SK-N-SH treated with all-trans-retinoic acid at 6 μM for 48 hours (cell line): Measurements from ENCODE around the gene ZBTB7A.

Experiments used
- ATAC-seq: fragments of 200-7000 bp; cut with Tn5 transposase; 3 replicates; pipeline ENCODE4 v1.9.1; 2020; ENCODE audit warnings: mild to moderate bottlenecking, moderate library complexity
- ARNTL ChIP-seq: fragments of 450-650 bp; formaldehyde crosslinking; IDR thresholded peaks from 2 replicates; pipeline ENCODE4 v1.5.0; 2020; ENCODE audit warnings: low read depth, mild to moderate bottlenecking, moderate library complexity, borderline replicate concordance
- BACH2 ChIP-seq: fragments of 250-450 bp; sonication (Bioruptor Pico); IDR thresholded peaks from 2 replicates; pipeline ENCODE4 v1.9.0; 2021; ENCODE audit warnings: mild to moderate bottlenecking, borderline replicate concordance
- CREB5 ChIP-seq: fragments of 250-450 bp; sonication (Bioruptor Pico); IDR thresholded peaks from 2 replicates; pipeline ENCODE4 v1.5.1; 2020; ENCODE audit warnings: low read depth, mild to moderate bottlenecking, moderate library complexity
- CSDC2 ChIP-seq: fragments of 250-450 bp; sonication (Bioruptor Pico); IDR thresholded peaks from 2 replicates; pipeline ENCODE4 v1.5.0; 2020; ENCODE audit warnings: mild to moderate bottlenecking, moderate library complexity
- CSRNP3 ChIP-seq: fragments of 250-450 bp; sonication (Bioruptor Pico); IDR thresholded peaks from 2 replicates; pipeline ENCODE4 v1.5.1; 2021; ENCODE audit warnings: mild to moderate bottlenecking, moderate library complexity
- ESRRG ChIP-seq: fragments of 250-450 bp; sonication (Bioruptor Pico); IDR thresholded peaks from 2 replicates; pipeline ENCODE4 v1.6.1; 2021; ENCODE audit warnings: mild to moderate bottlenecking
- GLIS3 ChIP-seq: fragments of 250-450 bp; sonication (Bioruptor Pico); IDR thresholded peaks from 2 replicates; pipeline ENCODE4 v1.5.0; 2020; ENCODE audit warnings: mild to moderate bottlenecking, moderate library complexity
- ISL1 ChIP-seq: fragments of 250-450 bp; sonication (Bioruptor Pico); IDR thresholded peaks from 2 replicates; pipeline ENCODE4 v2.1.2; 2022; ENCODE audit warnings: mild to moderate bottlenecking, moderate library complexity
- OSR1 ChIP-seq: fragments of 250-450 bp; sonication (Bioruptor Pico); IDR thresholded peaks from 2 replicates; pipeline ENCODE4 v1.8.0; 2022; ENCODE audit warnings: moderate library complexity, mild to moderate bottlenecking, inconsistent platforms
- PATZ1 ChIP-seq: fragments of 250-450 bp; sonication (Bioruptor Pico); IDR thresholded peaks from 2 replicates; pipeline ENCODE4 v1.8.0; 2020; ENCODE audit warnings: mild to moderate bottlenecking, moderate library complexity, borderline replicate concordance
- PPARA ChIP-seq: fragments of 250-450 bp; sonication (Bioruptor Pico); IDR thresholded peaks from 2 replicates; pipeline ENCODE4 v1.5.0; 2020; ENCODE audit warnings: mild to moderate bottlenecking, borderline replicate concordance
- SNAI2 ChIP-seq: fragments of 250-450 bp; sonication (Bioruptor Pico); IDR thresholded peaks from 2 replicates; pipeline ENCODE4 v1.5.0; 2020; ENCODE audit warnings: mild to moderate bottlenecking, moderate library complexity
- TCF4 ChIP-seq: fragments of 250-450 bp; sonication (Bioruptor Pico); IDR thresholded peaks from 2 replicates; pipeline ENCODE4 v1.8.0; 2021; ENCODE audit warnings: mild to moderate bottlenecking, moderate library complexity, borderline replicate concordance
- TOX ChIP-seq: fragments of 250-450 bp; sonication (Bioruptor Pico); IDR thresholded peaks from 2 replicates; pipeline ENCODE4 v1.8.0; 2021; ENCODE audit warnings: mild to moderate bottlenecking, moderate library complexity, borderline replicate concordance
- TSHZ2 ChIP-seq: fragments of 250-450 bp; sonication (Bioruptor Pico); IDR thresholded peaks from 2 replicates; pipeline ENCODE4 v1.5.0; 2020; ENCODE audit warnings: mild to moderate bottlenecking, moderate library complexity
- ZC3H10 ChIP-seq: fragments of 250-450 bp; sonication (Bioruptor Pico); IDR thresholded peaks from 2 replicates; pipeline ENCODE4 v1.5.1; 2021; ENCODE audit warnings: mild to moderate bottlenecking, moderate library complexity
- ZFP3 ChIP-seq: fragments of 250-450 bp; sonication (Bioruptor Pico); IDR thresholded peaks from 2 replicates; pipeline ENCODE4 v1.5.0; 2020; ENCODE audit warnings: mild to moderate bottlenecking, moderate library complexity
- ZFP30 ChIP-seq: fragments of 450-650 bp; formaldehyde crosslinking; IDR thresholded peaks from 2 replicates; pipeline ENCODE4 v1.5.0; 2022; ENCODE audit warnings: mild to moderate bottlenecking, moderate library complexity
- ZNF565 ChIP-seq: fragments of 450-650 bp; formaldehyde crosslinking; conservative IDR thresholded peaks from 2 replicates; pipeline ENCODE4 v1.5.0; 2020; ENCODE audit warnings: low read depth, mild to moderate bottlenecking, moderate library complexity
- ZNF70 ChIP-seq: fragments of 450-650 bp; formaldehyde crosslinking; IDR thresholded peaks from 2 replicates; pipeline ENCODE4 v1.5.0; 2020; ENCODE audit warnings: mild to moderate bottlenecking, moderate library complexity
- ZNF8 ChIP-seq: fragments of 450-650 bp; formaldehyde crosslinking; IDR thresholded peaks from 2 replicates; pipeline ENCODE4 v1.5.0; 2020; ENCODE audit warnings: mild to moderate bottlenecking, moderate library complexity

The ZBTB7A gene

GRCh38 chr19:4089400-4089908 lies 22.8 kb upstream of the ZBTB7A start:
- ATAC-seq: no peak
- TF ChIP-seq TSHZ2 (CRISPR knock-in tag): no peak
- no peak for TF ChIP-seq ARNTL (CRISPR knock-in tag)
- no peak for TF ChIP-seq OSR1
- no peak for TF ChIP-seq ZFP30 (CRISPR knock-in tag)
- no peak for TF ChIP-seq CSDC2
- no peak for TF ChIP-seq TCF4
- no peak for TF ChIP-seq CREB5
- TF ChIP-seq ZNF565 (CRISPR knock-in tag): no peak

GRCh38 chr19:4088975-4089374 lies 22.3 kb upstream of the ZBTB7A start:
- TF ChIP-seq ZC3H10 (CRISPR knock-in tag) (no peak), CSDC2 (no peak), ZNF8 (CRISPR knock-in tag) (no peak), ZFP30 (CRISPR knock-in tag) (no peak), ARNTL (CRISPR knock-in tag) (no peak), ISL1 (CRISPR knock-in tag) (no peak), ZNF565 (CRISPR knock-in tag) (no peak), SNAI2 (no peak), CSRNP3 (no peak), CREB5 (no peak), OSR1 (no peak), BACH2 (CRISPR knock-in tag) (no peak), ZNF70 (no peak), PATZ1 (no peak)
- ATAC-seq: no peak

GRCh38 chr19:4087787-4088679 lies 21.3 kb upstream of the ZBTB7A start:
- ATAC-seq: peak; percentile 4; the same call in 2 of the 3 replicates
- no peak for TF ChIP-seq ISL1 (CRISPR knock-in tag)
- TF ChIP-seq GLIS3 (CRISPR knock-in tag): no peak
- no peak for TF ChIP-seq SNAI2
- TF ChIP-seq TCF4: no peak
- no peak for TF ChIP-seq CSRNP3
- TF ChIP-seq ZNF8 (CRISPR knock-in tag): no peak
- no peak for TF ChIP-seq ZC3H10 (CRISPR knock-in tag)
- no peak for TF ChIP-seq ZFP3 (CRISPR knock-in tag)
- no peak for TF ChIP-seq PATZ1
- TF ChIP-seq ESRRG (CRISPR knock-in tag): no peak
- TF ChIP-seq ZNF565 (CRISPR knock-in tag): no peak
- TF ChIP-seq OSR1: no peak
- no peak for TF ChIP-seq ZNF70
- TF ChIP-seq TOX (CRISPR knock-in tag): no peak
- TF ChIP-seq PPARA (CRISPR knock-in tag): no peak
- TF ChIP-seq BACH2 (CRISPR knock-in tag): no peak
